Stimulated activated CD8-positive, alpha-beta memory T cell treated with anti-CD3 and anti-CD28 coated beads, Interleukin-7, amount 100 ng/mL, for 1 hour (primary cell): ENCODE data around the gene INPP5F.

Source experiments
- DNase-seq, 2 donors: peaks; one replicate each; pipeline ENCODE4 v3.0.0-alpha.2; 2020; ENCODE audit warnings: low read depth in 2 of 2

INPP5F gene

GRCh38 chr10:119817991-119818888 is 92.4 kb downstream of the INPP5F start:
- no peak for DNase-seq

DNA sequence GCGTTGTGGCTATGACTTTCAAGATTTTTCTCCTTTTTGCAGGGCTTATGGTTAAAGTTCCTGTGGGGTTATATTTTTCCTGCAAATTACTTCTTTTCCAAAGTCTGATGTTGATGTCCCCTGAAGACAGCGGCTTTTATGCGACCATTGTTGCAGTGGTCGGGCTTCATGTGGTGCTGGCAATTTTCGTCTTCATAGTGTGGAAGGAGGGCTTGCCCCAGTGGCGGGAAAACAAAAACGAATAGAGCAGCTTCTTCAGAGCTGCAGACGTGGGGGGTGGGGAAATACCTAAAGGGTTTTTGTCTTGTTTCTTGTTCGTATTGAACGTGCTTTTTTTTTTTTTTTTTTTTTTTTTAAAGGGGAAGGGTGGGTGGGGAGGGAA is 93.0 kb downstream of the INPP5F start:
- no peak for DNase-seq

DNA sequence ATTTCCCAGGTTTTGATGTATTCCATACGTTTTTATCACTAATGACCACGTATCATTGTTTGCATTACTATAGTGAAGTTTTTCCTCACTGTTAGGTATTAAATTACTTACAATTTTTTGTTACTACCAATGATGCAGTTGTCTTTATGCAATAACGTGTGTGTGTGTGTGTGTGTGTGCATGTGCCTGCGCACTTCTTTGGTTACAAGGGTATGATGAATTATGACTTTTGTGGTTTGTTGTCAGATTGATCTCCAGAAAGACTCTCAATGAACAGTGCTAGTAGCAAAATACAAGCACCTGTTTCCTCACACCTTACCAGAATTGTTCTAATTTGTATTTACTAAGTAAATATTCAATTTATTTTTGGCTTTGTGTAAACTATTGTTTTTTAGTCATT is 95.3 kb downstream of the INPP5F start:
- no peak for DNase-seq

GRCh38 chr10:119824299-119824698 is 98.4 kb downstream of the INPP5F start:
- no peak for DNase-seq

DNA sequence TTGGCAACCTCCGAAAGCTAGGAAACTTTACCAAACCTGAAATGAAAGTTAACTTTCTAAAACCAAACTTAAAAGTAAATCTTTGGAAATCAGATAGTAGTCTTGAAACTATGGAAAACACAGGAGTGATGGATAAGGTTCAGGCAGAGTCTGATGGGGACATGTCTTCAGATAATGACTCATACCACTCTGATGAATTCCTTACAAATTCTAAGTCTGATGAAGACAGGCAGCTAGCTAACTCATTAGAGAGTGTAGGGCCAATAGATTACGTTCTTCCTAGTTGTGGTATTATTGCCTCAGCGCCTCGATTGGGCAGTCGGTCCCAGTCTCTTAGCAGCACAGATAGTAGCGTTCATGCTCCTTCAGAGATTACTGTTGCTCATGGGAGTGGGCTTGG is 100.9 kb downstream of the INPP5F start:
- DNase-seq: no peak

- no peak for DNase-seq
These were observed 101.6 kb downstream of the INPP5F start for GRCh38 chr10:119827430-119827829.

GRCh38 chr10:119829429-119829828 is 103.6 kb downstream of the INPP5F start:
- DNase-seq: no peak

- no peak for DNase-seq
These were observed 105.0 kb downstream of the INPP5F start for GRCh38 chr10:119830851-119831250.

DNA sequence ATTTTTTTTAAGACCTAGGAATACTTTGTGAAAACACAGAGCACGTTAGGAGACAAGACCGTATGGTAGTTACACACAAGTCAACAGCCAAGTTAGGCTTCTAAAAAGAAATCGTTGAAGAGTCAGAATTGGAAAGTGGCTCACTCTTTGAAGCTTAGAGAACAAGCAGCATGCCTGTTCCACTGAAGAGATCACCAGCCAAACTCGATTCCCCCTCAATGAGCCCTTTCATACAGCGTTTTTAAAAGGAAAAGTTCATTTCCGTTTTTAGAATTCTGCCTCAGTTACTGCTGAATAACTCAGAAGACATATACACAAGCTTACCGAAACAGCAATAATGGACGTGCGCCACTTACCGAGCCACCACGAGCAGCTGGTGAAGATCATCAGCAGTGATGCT is 105.8 kb downstream of the INPP5F start:
- no peak for DNase-seq

GRCh38 chr10:119832951-119833350 is 107.1 kb downstream of the INPP5F start:
- no peak for DNase-seq

GRCh38 chr10:119834188-119834587 is 108.3 kb downstream of the INPP5F start:
- no peak for DNase-seq

DNA sequence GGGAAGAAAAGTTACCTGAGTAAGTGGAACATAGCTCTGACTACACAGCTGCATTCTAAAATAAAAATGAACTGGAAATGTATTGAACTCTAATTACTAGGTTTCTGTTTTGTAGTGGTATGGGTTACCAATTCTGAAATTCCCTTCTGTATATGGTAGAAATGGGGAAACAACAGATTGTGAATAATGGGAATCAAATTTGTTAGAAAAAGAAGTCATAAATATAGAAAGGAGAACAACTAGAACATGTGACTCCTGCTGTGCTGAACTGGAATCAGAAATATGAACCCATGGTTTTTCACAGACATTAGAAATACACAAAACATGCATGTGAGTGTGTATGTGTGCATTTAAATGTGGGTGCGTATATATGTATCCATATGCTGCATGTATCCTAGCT is 119.8 kb downstream of the INPP5F start:
- no peak for DNase-seq

GRCh38 chr10:119849031-119849789 is 123.4 kb downstream of the INPP5F start:
- no peak for DNase-seq

DNA sequence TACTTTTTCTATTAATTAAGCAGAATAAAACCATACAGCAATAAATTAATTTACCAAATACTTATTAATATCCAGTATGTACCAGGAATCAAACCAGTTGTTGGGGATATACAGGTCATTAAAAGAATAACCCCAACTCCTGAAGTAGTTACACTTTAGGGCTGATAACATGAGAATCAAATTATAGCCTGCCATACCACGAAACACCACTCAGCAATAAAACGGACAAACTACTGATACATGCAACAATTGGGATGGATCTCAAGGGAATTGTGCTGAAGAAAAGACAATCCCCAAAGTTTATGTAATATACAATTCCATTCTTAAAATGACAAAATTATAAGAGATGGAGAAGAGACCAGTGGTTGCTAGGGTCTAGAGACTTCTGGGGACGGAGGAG is 124.1 kb downstream of the INPP5F start:
- DNase-seq: no peak

GRCh38 chr10:119852277-119852676 is 126.4 kb downstream of the INPP5F start:
- no peak for DNase-seq

DNA sequence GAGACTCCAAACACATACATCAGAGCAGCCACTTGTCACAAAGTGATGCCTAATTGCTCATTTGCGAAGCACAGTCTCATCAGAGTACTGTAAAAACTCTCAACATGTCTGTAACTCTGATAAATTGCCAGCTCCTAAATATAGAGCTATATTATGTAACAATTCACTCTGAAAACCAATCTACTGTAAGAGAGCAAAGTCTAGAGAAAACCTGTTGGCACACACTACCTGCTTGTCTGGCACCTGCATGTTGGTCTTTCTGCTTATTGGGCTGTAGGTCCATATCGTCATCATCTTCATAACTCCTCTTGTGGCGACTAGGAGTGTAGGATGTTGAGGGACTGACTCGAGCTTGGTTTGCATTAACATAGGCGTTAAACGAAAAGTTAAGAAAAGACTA is 127.0 kb downstream of the INPP5F start:
- no peak for DNase-seq

DNA sequence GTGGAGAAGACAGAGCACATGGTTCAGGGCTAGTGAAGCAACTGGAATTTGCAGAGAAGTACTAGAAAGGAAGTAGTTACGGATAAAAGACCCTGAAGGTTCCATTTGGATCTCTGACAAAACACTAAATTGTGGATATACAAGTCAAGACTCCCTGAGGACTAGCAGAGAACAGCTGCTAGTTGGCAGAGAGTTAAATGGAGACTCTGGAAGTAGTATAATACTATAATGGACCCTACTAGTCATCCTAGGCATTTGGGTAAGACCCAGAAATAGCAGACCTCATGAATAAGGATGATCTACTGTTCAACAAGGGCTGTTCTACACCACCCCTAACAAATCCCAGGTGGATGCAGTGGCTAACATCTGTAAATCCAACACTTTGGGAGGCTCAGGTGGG is 127.7 kb downstream of the INPP5F start:
- no peak for DNase-seq

DNA sequence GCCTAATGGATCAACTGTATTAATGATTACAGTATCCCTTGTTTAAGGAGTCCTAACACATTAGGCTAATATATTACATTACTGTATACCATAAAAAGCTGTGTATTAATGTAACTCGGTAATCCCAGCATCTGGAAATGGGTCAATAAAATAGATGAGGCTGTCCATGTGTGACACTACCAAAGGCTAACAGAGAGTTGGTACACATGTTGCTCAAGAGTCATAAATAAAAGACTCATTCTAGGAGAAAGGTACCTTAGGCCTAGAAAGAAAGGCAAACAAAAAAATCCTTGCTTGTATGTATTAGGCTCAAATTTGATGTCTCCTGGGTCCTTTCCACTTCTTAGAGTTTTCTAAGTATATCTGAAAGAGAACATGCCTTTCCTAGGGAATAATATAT is 132.2 kb downstream of the INPP5F start:
- no peak for DNase-seq

DNA sequence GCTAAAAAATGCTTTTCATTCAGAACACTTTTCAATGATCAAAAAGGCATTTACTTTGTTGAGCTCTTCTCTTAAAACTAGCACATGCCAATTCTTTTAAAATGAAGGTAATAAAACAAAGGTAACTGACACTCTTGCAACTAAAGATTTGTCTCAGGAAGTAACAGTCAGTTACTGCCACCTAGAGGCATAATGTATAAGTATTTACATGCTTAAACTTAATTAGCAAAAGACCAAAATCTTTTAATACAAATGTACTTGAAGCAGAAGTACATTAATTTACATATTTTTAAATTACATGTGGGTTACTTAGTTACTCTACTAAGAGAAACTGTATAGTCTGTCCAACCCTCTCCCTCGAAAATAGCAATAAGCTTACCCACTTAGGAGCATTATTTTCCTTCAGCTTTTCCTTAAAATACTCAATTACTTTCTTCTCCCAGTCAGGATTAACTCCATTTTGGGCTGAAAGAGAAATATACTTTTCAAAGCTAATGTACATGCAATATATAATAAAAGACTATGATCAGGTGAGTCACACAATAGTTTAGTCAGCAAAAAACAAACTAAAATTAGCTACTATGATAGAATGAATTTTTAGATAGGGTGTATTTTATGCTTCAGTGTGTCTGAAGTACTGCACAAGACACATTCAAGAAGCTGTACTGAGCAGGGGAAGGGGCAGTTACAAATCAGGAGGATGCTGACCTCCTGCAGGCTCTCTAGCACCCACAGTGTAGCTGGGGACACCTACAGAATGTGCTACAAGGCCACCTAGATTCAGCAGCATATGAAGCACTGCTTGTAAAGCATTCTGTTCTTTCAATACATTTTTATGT is 133.8 kb downstream of the INPP5F start:
- DNase-seq: no peak

DNA sequence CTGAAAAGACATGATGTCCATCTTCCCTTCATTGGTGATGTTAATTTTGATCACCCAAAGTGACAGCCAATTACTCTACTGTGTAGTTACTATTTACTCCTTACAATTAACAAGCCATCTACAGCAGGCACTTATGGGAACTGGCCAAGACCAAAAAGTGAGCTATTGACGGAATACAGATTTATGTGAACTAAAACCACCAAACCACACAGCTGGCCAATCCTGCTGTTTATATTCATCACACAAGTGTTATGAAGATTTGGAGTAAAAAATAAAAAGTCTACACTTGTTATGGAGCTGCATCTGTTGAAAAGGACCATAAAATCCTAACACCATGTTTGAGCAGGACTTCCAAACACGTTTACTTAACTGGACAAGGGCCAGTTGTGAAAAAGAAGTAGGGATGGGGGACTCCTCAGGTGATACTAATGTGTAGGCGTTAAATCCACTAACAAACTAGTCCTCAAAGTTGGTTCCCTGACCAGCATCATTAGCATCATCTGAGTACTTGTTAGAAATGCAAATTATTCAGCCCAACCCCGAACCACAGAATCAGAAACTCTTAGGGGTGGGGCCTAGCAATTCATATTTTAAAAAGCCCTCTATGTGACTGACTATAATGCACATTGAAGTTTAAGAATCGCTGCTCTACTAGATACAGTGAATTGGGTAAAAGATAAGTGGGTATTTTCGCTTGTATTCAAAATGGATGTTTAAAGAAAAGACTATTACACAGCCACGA is 135.2 kb downstream of the INPP5F start:
- no peak for DNase-seq

- DNase-seq: no peak
These were observed 136.7 kb downstream of the INPP5F start for GRCh38 chr10:119862524-119862923.
